ENCODE measurements around the gene HCAR2. TPM values are rescaled to one million over a fixed set of nuclear protein-coding genes. Genes with fewer than 3 reads are reported as not detected.
"Not testable (repeated sequence)": the region's sequence is repeated elsewhere in the genome, so short reads cannot be mapped to it uniquely, and the experiment has no call there.

Gene HCAR2
- polyA plus RNA-seq (2013, experiment 1 of 4): not detected
- polyA plus RNA-seq (2013, experiment 2 of 4): not detected
- polyA plus RNA-seq (2013, experiment 3 of 4): not detected
- polyA plus RNA-seq (2013, experiment 4 of 4): not detected

DNA sequence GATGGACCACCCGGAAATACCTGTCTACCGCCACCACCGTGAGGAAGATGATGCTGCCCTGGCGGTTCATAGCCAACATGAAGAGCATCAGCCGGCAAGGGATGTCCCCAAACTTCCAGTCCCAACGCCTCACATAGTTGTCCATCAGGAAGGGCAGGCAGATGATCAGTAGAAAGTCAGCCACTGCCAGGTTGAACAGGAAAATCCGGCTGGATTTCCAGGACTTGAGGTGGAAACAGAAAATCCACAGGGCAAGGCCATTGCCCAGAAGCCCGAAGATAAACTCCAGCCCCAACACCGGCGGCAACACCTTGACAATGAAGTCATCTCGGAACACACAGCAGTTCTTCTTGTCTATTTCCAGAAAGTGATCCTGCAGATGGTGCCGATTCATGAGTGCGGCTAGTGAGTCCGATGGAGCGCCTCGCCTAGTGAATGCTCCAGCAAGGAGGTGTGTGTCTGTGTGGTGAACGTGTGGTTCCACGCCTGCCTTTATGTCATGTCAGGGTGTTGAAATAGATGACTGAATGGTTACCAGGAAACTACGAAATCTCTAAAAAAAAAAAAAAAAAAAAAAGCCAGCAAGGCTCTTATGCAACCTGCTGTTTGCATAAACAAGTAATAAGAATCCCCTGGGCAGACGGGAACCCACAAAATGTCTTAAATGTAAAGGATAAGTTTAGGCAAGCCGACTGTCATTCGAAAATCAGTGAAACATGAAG lies at the start of gene HCAR2:
Gene HCAR2 (minus strand): TSS at position 468 of the 722 bp plus-strand sequence. CDS start 74 bp downstream, at position 394.
- not testable (repeated sequence) for H3K4me3 ChIP-seq (ENCODE audit: insufficient read depth, low read depth, low read length); H3K36me3 ChIP-seq (ENCODE audit: control insufficient read depth, insufficient read depth, low read length); H3K4me1 ChIP-seq (ENCODE audit: control insufficient read depth, insufficient read depth, low read length); H3K27ac ChIP-seq (ENCODE audit: insufficient read depth, low read depth, low read length, poor library complexity, severe bottlenecking); H3K27me3 ChIP-seq (ENCODE audit: control insufficient read depth, insufficient read depth, low read length, poor library complexity, severe bottlenecking); H3K9me3 ChIP-seq (ENCODE audit: control insufficient read depth, low read length)
- WGBS, 2 experiments: 95% methylated on average over 21 to 22 of the region's 22 CpGs

DNA sequence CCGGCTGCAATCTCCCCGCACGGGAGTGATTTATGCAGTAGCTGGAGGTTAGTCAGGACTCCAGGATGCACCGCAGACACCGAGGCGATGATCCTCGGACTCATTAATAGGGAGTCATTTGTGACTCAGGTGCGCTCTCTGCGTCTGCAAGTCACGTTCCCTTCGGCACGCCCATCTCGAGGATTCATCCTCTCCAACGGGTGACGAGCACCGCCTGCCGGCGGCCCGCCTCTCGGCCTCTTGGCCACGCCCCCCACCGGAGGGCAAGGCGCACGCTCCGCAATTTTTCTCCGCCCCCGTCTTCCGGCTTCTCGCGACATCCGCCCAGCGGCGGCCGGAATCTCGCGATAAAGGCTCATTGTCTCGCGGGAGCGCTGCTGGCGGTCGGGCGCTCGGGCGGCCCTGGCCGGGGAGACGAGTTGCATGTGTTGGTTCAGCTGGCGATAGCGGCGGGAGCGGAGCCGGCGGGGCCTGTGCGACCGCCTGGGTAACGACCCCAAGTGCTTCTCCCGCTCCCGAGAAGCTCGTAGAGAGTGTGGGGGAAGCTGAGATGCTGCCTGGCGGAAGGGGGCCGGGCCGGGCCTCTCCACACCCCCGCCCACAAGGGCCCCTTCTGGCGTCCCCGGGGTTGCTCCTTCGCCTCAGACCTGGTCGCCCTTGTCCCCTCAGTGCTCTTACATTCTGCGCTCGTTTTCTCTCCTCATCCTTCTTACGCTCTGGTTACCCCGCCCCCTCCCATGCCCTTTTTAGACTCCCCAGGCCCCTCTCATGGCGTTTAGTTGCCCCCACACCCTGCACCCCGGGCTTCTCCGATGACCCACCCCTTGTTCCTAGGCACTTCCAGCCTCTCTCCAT lies 49.5 kb upstream of the HCAR2 start, which contains the start of gene DENR:
Gene DENR (plus strand): TSS at position 361 of the 855 bp plus-strand sequence. CDS start 878 bp downstream, outside the sequence.
- Histone ChIP-seq H3K27me3 (ENCODE audit: control insufficient read depth, insufficient read depth, low read length, poor library complexity, severe bottlenecking) (no peaks in the 10 kb centered on the region), H3K36me3 (ENCODE audit: control insufficient read depth, insufficient read depth, low read length) (peaks cover 19% of the 10 kb centered on the region), H3K9me3 (ENCODE audit: control insufficient read depth, low read length) (no peaks in the 10 kb centered on the region), H3K4me1 (ENCODE audit: control insufficient read depth, insufficient read depth, low read length) (peaks cover 7% of the 10 kb centered on the region), H3K4me3 (ENCODE audit: insufficient read depth, low read depth, low read length) (peak within 1 kb of the TSS; percentile 86), H3K27ac (ENCODE audit: insufficient read depth, low read depth, low read length, poor library complexity, severe bottlenecking) (peak within 1 kb of the TSS; percentile 70)
- WGBS, 2 experiments: 0% methylated on average over 73 of the region's 73 CpGs

DNA sequence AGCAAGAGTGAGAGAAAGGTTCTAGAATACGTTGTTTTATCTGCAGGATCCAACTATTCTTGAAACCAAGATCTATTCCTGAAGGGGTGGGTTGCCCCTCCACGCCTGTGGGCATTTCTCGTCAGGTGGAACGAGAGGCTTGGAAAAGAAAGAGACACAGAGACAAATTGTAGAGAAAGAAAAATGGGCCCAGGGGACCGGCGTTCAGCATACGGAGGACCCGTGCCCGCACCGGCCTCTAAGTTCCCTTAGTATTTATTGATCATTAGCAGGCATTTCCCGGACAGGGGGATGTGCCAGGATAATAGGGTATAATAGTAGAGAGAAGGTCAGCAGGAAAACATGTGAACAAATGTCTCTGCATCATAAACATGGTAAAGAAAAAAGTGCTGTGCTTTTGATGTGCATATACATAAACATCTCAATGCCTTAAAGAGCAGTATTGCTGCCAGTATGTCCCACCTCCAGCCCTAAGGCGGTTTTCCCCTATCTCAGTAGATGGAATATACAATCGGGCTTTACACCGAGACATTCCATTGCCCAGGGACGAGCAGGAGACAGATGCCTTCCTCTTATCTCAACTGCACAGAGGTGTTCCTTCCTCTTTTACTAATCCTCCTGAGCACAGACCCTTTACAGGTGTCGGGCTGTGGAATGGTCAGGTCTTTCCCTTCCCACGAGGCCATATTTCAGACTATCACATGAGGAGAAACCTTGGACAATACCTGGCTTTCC lies 47.8 kb upstream of the HCAR2 start:
- not testable (repeated sequence) for H3K27ac ChIP-seq (ENCODE audit: insufficient read depth, low read depth, low read length, poor library complexity, severe bottlenecking)

DNA sequence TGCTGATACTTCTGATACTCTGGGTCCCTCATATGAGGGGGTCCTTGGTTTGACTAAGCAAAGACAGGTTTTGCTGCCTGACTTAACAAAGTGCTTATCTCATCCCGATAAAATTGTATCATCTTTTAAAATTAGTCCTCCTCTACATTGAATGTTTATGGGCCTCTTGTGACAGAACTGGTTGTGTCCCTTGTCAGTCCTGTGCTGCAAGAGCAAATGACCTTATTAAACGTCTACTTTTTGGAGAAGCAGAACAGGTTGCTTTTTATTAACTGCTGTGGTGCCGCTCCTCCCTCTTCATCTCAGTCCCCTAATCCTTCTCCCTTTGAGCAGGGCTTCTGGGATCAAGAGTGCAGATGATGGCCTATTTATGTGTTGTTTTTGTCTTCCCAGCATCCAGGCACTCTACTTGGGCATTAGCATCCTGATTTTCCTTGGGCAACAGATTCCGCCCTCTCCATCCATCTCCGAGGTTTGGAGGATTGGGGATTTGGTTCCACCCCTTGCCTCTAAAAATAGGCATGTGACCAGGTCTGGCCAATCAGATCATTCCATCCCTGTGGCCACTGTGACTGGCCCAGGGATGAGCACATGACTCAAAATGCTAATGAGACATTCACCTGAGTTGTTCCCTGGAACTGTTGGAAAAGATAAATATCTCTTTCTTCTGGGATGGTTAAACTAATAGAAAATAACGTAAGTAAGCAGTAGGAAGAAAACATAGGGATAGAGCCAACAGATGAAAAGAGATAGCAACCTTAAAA lies 46.6 kb upstream of the HCAR2 start:
- no peaks in the 10 kb centered on the region for H3K36me3 ChIP-seq (ENCODE audit: control insufficient read depth, insufficient read depth, low read length)
- 91 to 93% methylated on average over 6 of the region's 6 CpGs for WGBS, 2 experiments
- H3K27me3 ChIP-seq (ENCODE audit: control insufficient read depth, insufficient read depth, low read length, poor library complexity, severe bottlenecking): no peaks in the 10 kb centered on the region
- no peak overlapping the region for H3K27ac ChIP-seq (ENCODE audit: insufficient read depth, low read depth, low read length, poor library complexity, severe bottlenecking)
- no peak overlapping the region for H3K4me3 ChIP-seq (ENCODE audit: insufficient read depth, low read depth, low read length)
- H3K4me1 ChIP-seq (ENCODE audit: control insufficient read depth, insufficient read depth, low read length): peaks cover 7% of the 10 kb centered on the region
- no peaks in the 10 kb centered on the region for H3K9me3 ChIP-seq (ENCODE audit: control insufficient read depth, low read length)

More for the DNA sequence above, 47.8 kb upstream of the HCAR2 start:
- H3K9me3 ChIP-seq (ENCODE audit: control insufficient read depth, low read length); H3K4me3 ChIP-seq (ENCODE audit: insufficient read depth, low read depth, low read length); H3K27me3 ChIP-seq (ENCODE audit: control insufficient read depth, insufficient read depth, low read length, poor library complexity, severe bottlenecking); H3K4me1 ChIP-seq (ENCODE audit: control insufficient read depth, insufficient read depth, low read length): not testable (repeated sequence)
- H3K36me3 ChIP-seq (ENCODE audit: control insufficient read depth, insufficient read depth, low read length): peaks cover 10% of the 10 kb centered on the region
- 48 to 49% methylated on average over 17 of the region's 17 CpGs for WGBS, 2 experiments

DNA sequence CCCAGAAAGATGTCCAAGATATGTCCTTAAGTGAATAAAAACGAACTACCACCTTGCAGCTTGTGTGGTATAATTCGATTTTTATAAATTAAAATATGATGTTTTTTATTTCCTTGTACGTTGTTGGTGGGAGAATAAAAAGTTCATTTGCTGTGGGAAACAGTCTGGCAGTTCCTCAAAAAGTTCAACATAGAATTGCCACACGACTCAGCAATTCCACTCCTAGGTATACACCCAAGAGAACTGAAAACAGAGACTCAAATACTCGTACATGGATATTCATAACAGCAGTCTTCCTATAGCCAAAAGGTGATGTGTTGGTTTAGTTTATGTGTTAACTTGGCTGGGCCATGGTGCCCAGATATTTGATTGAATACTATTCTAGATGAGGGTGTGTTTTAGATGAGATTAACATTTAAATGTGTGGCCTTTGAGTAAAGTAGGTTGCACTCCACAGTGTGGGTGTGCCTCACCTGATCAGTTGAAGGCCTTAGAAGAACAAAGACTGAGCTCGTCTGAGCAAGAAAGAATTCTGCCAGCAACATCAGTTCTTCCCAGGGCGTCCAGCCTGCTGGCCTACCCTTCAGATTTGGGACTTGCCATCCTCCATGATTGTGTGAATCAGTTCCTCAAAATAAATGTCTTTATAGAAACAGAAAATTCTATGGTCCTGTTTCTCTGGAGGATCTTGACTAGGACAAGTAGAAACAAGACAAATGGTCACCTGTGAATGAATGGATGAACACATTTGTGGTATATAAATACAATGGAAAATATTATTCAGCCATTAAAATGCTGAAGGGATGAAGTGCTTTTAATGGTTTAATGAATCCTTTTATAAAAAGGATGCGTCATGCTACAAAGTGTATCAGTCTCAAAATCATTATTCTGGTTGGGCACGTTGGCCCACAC lies 44.3 kb upstream of the HCAR2 start:
- 88 to 93% methylated on average over 9 of the region's 9 CpGs for WGBS, 2 experiments
- Histone ChIP-seq H3K9me3 (ENCODE audit: control insufficient read depth, low read length) (no peaks in the 10 kb centered on the region), H3K27ac (ENCODE audit: insufficient read depth, low read depth, low read length, poor library complexity, severe bottlenecking) (no peak overlapping the region), H3K27me3 (ENCODE audit: control insufficient read depth, insufficient read depth, low read length, poor library complexity, severe bottlenecking) (no peaks in the 10 kb centered on the region), H3K4me1 (ENCODE audit: control insufficient read depth, insufficient read depth, low read length) (no peaks in the 10 kb centered on the region), H3K36me3 (ENCODE audit: control insufficient read depth, insufficient read depth, low read length) (no peaks in the 10 kb centered on the region), H3K4me3 (ENCODE audit: insufficient read depth, low read depth, low read length) (no peak overlapping the region)

DNA sequence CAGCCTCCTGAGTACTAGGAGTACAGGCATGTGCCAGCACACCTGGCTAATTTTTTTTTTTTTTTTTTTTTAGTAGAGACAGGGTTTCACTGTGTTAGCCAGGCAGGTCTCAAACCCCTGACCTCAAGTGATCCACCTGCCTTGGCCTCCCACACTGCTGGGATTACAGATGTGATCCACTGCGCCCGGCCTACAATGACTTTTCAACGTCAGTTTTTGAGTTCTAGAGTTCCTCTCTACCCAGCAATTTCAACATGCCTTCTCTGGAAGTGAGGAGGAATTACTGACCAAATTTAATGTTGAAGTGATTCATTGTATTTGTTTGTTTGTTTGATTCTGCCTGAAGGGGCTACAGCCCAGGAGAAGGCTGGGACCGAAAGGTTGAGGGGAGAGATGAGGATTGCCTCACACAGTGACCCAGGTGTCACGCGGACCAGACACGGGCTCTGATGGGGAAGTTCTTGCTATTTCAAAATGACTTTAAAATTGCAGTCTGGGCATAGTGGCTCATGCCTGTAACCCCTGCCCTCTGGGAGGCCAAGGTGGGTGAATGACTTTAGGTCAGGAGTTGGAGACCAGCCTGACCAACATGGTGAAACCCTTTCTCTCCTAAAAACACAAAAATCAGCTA lies 40.9 kb upstream of the HCAR2 start:
- Histone ChIP-seq H3K9me3 (ENCODE audit: control insufficient read depth, low read length) (no peaks in the 10 kb centered on the region), H3K36me3 (ENCODE audit: control insufficient read depth, insufficient read depth, low read length) (no peaks in the 10 kb centered on the region), H3K4me3 (ENCODE audit: insufficient read depth, low read depth, low read length) (no peak overlapping the region), H3K27me3 (ENCODE audit: control insufficient read depth, insufficient read depth, low read length, poor library complexity, severe bottlenecking) (no peaks in the 10 kb centered on the region), H3K27ac (ENCODE audit: insufficient read depth, low read depth, low read length, poor library complexity, severe bottlenecking) (no peak overlapping the region), H3K4me1 (ENCODE audit: control insufficient read depth, insufficient read depth, low read length) (no peaks in the 10 kb centered on the region)
- WGBS, 2 experiments: 96 to 97% methylated on average over 7 of the region's 7 CpGs

DNA sequence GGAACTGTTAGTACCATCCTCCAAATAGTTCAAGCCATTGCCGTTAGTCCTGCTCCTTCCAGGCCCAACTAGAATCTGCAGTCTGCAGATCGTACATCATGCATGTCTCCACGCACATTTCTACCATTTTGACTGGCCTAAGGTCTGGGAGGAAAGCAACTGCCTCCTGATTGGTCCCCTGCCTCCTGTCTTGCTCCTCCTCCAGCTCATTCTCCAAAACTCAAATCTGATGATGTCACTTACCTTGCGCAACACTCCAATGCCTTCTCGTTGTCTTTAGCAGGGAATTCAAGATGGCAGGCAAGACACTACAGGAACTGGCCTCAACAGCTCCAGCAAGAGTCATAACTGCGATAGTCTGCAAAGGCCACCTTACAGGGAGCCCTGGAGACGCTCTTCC lies 37.2 kb upstream of the HCAR2 start:
- 94 to 95% methylated on average over 7 of the region's 7 CpGs for WGBS, 2 experiments
- H3K9me3 ChIP-seq (ENCODE audit: control insufficient read depth, low read length): no peaks in the 10 kb centered on the region
- H3K4me3 ChIP-seq (ENCODE audit: insufficient read depth, low read depth, low read length): no peak overlapping the region
- H3K4me1 ChIP-seq (ENCODE audit: control insufficient read depth, insufficient read depth, low read length): no peaks in the 10 kb centered on the region
- no peaks in the 10 kb centered on the region for H3K27me3 ChIP-seq (ENCODE audit: control insufficient read depth, insufficient read depth, low read length, poor library complexity, severe bottlenecking)
- no peak overlapping the region for H3K27ac ChIP-seq (ENCODE audit: insufficient read depth, low read depth, low read length, poor library complexity, severe bottlenecking)
- no peaks in the 10 kb centered on the region for H3K36me3 ChIP-seq (ENCODE audit: control insufficient read depth, insufficient read depth, low read length)

DNA sequence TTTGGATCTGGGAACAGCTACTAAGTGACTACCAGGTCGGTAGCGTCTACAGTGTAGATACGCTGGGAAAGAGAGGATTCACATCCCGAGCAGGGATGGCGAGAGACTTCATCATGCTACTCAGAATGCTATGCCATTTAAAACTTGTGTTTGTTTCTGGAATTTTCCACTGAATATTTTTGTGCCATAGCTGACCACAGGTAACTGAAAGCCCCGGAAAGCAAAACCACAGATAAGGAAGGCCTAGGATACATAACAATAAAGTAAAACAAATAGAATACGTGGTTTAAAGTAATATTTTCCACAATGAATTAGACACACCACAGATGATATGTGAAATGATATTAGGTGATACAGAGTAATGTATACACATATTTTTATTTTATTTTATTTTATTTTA lies 35.4 kb upstream of the HCAR2 start:
- WGBS, 2 experiments: 97 to 100% methylated on average over 5 to 6 of the region's 7 CpGs
- H3K9me3 ChIP-seq (ENCODE audit: control insufficient read depth, low read length): no peaks in the 10 kb centered on the region
- H3K27ac ChIP-seq (ENCODE audit: insufficient read depth, low read depth, low read length, poor library complexity, severe bottlenecking): no peak overlapping the region
- H3K4me1 ChIP-seq (ENCODE audit: control insufficient read depth, insufficient read depth, low read length): no peaks in the 10 kb centered on the region
- H3K4me3 ChIP-seq (ENCODE audit: insufficient read depth, low read depth, low read length): no peak overlapping the region
- H3K27me3 ChIP-seq (ENCODE audit: control insufficient read depth, insufficient read depth, low read length, poor library complexity, severe bottlenecking): no peaks in the 10 kb centered on the region
- no peaks in the 10 kb centered on the region for H3K36me3 ChIP-seq (ENCODE audit: control insufficient read depth, insufficient read depth, low read length)
